HFF-Myc (cell line): ENCODE data around the gene FOXJ3.

ENCODE experiments used
- DNase-seq: peaks from one replicate; pipeline ENCODE4 v3.0.0-alpha.2; 2011; ENCODE audit warnings: low read depth; ENCODE audit errors: extremely low read depth
- H3K4me3 ChIP-seq: replicated peaks from 2 replicates; pipeline ENCODE4 v1.5.1; 2011; ENCODE audit warnings: low read depth, mild to moderate bottlenecking, control low read depth, low read length
- CTCF ChIP-seq: IDR thresholded peaks from 2 replicates; pipeline ENCODE4 v1.5.1; 2012; ENCODE audit warnings: mild to moderate bottlenecking, low read depth, low read length, control low read depth; ENCODE audit errors: missing control alignments

FOXJ3 gene

GRCh38 chr1:42335050-42335808 is at the start of gene FOXJ3:
Gene FOXJ3 (minus strand): TSS chr1:42335235. CDS start chr1:42311093, 24,142 bp downstream.
- DNase-seq, result peak; percentile 90
- peak within 1 kb of the TSS; percentile 91 for H3K4me3 ChIP-seq
- no peak for TF ChIP-seq CTCF

GRCh38 chr1:42381280-42381673 is 46.2 kb upstream of the FOXJ3 start:
- no peak for DNase-seq
- H3K4me3 ChIP-seq, result peak overlapping the region; percentile 26; the same call in 1 of the 2 replicates
- TF ChIP-seq CTCF, result no peak

- no peak for TF ChIP-seq CTCF
- peak within 1 kb of the TSS; percentile 26 for H3K4me3 ChIP-seq
- DNase-seq, result no peak
Observed at GRCh38 chr1:42380586-42381279, 45.7 kb upstream of the FOXJ3 start, which contains the start of gene RIMKLA. Gene RIMKLA (plus strand): TSS chr1:42380792. CDS start chr1:42380935, 143 bp downstream.

- no peak for TF ChIP-seq CTCF
- peak overlapping the region; percentile 17; the same call in 1 of the 2 replicates for H3K4me3 ChIP-seq
- DNase-seq, result peak; percentile 2
Observed at GRCh38 chr1:42379794-42380585, 45.0 kb upstream of the FOXJ3 start.

GRCh38 chr1:42372796-42373195 is 37.8 kb upstream of the FOXJ3 start:
- TF ChIP-seq CTCF, result no peak
- H3K4me3 ChIP-seq, result no peak overlapping the region
- no peak for DNase-seq

- DNase-seq, result no peak
- no peak for TF ChIP-seq CTCF
Observed at GRCh38 chr1:42370876-42371549, 36.0 kb upstream of the FOXJ3 start.

More at GRCh38 chr1:42370876-42371549, 36.0 kb upstream of the FOXJ3 start:
- H3K4me3 ChIP-seq, result no peak overlapping the region
